Lung (tissue), 12 donors: Measurements from ENCODE around the gene TCF12. TPM values are rescaled to one million over a fixed set of nuclear protein-coding genes. Genes with fewer than 3 reads are reported as not detected.

ENCODE experiments used
- ATAC-seq: fragments of 200-7000 bp; cut with Tn5 transposase; one replicate; pipeline ENCODE4 v1.9.1; 2020; ENCODE audit warnings: moderate number of reproducible peaks; ENCODE audit not compliant: insufficient read depth, low FRiP score
- DNase-seq, 3 donors: peaks; one replicate each; pipeline ENCODE4 v3.0.0-alpha.2; 2013 to 2017
- H3K27ac ChIP-seq, 2 donors: one replicate each; pipeline ENCODE4 v1.5.1; 2013; ENCODE audit warnings: mild to moderate bottlenecking in 2 of 2, moderate library complexity in 2 of 2, control low read depth in 1 of 2, inconsistent platforms in 1 of 2, low read depth in 1 of 2, low read length in 1 of 2
- H3K27me3 ChIP-seq, 3 donors: one replicate each; pipeline ENCODE4 v1.5.1; 2013; ENCODE audit warnings: low read length in 2 of 3; ENCODE audit not compliant: control insufficient read depth in 3 of 3, insufficient read depth in 3 of 3
- H3K36me3 ChIP-seq, 4 donors: one replicate each; pipeline ENCODE4 v1.5.1; 2013; ENCODE audit warnings: low read length in 4 of 4, mild to moderate bottlenecking in 1 of 4, moderate library complexity in 1 of 4; ENCODE audit not compliant: control insufficient read depth in 4 of 4, insufficient read depth in 4 of 4
- H3K4me1 ChIP-seq, 5 donors: one replicate each; pipeline ENCODE4 v1.5.1; 2013; ENCODE audit warnings: low read length in 5 of 5, mild to moderate bottlenecking in 2 of 5, moderate library complexity in 1 of 5; ENCODE audit not compliant: control insufficient read depth in 5 of 5, insufficient read depth in 5 of 5
- H3K4me3 ChIP-seq: one replicate; pipeline ENCODE4 v1.5.1; 2013; ENCODE audit warnings: mild to moderate bottlenecking, control low read depth, moderate library complexity
- H3K9ac ChIP-seq, 2 donors: one replicate each; pipeline ENCODE4 v1.5.1; 2013; ENCODE audit warnings: low read length in 2 of 2, control low read depth in 1 of 2; ENCODE audit not compliant: insufficient read depth in 1 of 2
- H3K9me3 ChIP-seq, 4 donors: one replicate each; pipeline ENCODE4 v1.5.1; 2013; ENCODE audit warnings: low read length in 3 of 4, mild to moderate bottlenecking in 1 of 4, moderate library complexity in 1 of 4; ENCODE audit not compliant: control insufficient read depth in 4 of 4, insufficient read depth in 3 of 4
- WGBS, 2 donors: extraction: QIAGEN DNeasy Blood & Tissue Kit; methylation state at CpG; one replicate each; pipeline ENCODE4 v1.1.7; 2013; 5-methylcytosine and 5-hydroxymethylcytosine counted together
- polyA plus RNA-seq, 2 donors: library from polyadenylated mRNA; stranded (reverse); fragments of 200-250 nt; gene quantifications; one replicate each; pipeline ENCODE4 v1.2.1, GENCODE V29; 2013
- total RNA-seq, 2 donors: library from RNA; depleted of rRNA in 1 of 2; stranded (reverse); fragments of >200 nt in 1 of 2; gene quantifications; one replicate each; pipeline ENCODE4 v1.2.1, GENCODE V29; 2014 to 2021
- TF ChIP-seq, protein P1 (sequence below): IDR thresholded peaks from 2 replicates; pipeline ENCODE4 v1.5.1; 2012; ENCODE audit warnings: mild to moderate bottlenecking; ENCODE audit errors: control extremely low read depth, extremely low read depth
- donor health status: control.
- donor health status: control.
- donor health status: Bipolar disorder and iron deficiency.
- donor health status: healthy.
- donor health status: DM: yes; HTN: yes; CAD: no.

TCF12 gene
- total and polyA plus RNA-seq, 4 donors = 9.6 to 314 (median 56.3) TPM

DNA sequence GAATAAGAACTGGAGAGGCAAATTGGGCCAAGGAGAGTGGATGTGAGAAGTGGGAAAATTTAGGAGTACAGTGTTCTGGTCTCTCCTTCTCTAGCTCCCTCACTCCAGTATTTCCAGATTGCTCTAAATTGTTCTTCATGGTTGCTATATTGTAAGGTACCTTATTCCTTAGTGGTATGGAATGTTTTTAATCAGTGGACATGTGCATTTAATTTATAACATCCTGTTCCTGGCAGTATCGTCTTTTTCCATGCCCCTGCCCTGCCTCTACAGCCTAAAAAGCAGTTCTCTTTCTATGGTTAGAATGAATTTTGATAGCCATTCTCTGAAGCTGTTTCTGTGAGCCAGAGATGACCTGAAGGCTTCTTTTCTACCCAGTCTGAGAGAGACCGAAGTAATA, 180.5 kb downstream of the TCF12 start:
- no peaks in the 10 kb centered on the region for H3K27me3 ChIP-seq
- ATAC-seq (no peak), DNase-seq (no peak)
- H3K4me1 ChIP-seq = peaks cover 0 to 3% (median 0%) of the 10 kb centered on the region in 5 donors
- no peak overlapping the region for H3K27ac ChIP-seq
- TF ChIP-seq, protein P1, sequence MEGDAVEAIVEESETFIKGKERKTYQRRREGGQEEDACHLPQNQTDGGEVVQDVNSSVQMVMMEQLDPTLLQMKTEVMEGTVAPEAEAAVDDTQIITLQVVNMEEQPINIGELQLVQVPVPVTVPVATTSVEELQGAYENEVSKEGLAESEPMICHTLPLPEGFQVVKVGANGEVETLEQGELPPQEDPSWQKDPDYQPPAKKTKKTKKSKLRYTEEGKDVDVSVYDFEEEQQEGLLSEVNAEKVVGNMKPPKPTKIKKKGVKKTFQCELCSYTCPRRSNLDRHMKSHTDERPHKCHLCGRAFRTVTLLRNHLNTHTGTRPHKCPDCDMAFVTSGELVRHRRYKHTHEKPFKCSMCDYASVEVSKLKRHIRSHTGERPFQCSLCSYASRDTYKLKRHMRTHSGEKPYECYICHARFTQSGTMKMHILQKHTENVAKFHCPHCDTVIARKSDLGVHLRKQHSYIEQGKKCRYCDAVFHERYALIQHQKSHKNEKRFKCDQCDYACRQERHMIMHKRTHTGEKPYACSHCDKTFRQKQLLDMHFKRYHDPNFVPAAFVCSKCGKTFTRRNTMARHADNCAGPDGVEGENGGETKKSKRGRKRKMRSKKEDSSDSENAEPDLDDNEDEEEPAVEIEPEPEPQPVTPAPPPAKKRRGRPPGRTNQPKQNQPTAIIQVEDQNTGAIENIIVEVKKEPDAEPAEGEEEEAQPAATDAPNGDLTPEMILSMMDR = no peak
- H3K4me3 ChIP-seq = no peak overlapping the region
- peaks cover 0 to 2% (median 0%) of the 10 kb centered on the region in 4 donors for H3K36me3 ChIP-seq
- H3K9me3 ChIP-seq = no peaks in the 10 kb centered on the region
- WGBS, 2 donors = 67 to 80% methylated on average over 2 of the region's 2 CpGs
- no peak overlapping the region for H3K9ac ChIP-seq

DNA sequence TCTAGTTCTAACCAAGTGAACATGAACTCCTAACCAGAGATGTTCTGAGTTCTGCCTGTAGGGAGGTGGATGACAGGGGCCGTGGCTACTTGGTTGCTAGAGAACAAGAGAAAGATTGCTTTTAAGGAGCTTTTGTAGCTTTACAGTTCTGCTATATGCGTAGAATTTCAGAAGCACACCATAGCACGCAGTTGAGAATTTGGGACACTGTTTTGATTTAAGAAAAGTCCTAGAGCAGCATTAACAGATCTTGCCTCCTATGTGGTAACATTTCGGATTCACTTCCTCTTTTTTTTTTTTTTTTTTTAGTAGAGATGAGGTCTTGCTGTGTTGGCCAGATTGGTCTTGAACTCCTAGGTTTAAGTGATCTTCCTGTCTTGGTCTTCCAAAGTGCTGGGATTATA, 181.7 kb downstream of the TCF12 start:
- Histone ChIP-seq H3K27me3 (no peaks in the 10 kb centered on the region), H3K27ac (no peak overlapping the region), H3K4me3 (no peak overlapping the region), H3K4me1 (peaks cover 0 to 3% (median 0%) of the 10 kb centered on the region in 5 donors), H3K9ac (no peak overlapping the region), H3K36me3 (no peaks in the 10 kb centered on the region), H3K9me3 (no peaks in the 10 kb centered on the region)
- TF ChIP-seq, protein P1 = no peak
- no peak for DNase-seq
- WGBS, 2 donors = 79 to 80% methylated on average over 4 of the region's 4 CpGs
- no peak for ATAC-seq

DNA sequence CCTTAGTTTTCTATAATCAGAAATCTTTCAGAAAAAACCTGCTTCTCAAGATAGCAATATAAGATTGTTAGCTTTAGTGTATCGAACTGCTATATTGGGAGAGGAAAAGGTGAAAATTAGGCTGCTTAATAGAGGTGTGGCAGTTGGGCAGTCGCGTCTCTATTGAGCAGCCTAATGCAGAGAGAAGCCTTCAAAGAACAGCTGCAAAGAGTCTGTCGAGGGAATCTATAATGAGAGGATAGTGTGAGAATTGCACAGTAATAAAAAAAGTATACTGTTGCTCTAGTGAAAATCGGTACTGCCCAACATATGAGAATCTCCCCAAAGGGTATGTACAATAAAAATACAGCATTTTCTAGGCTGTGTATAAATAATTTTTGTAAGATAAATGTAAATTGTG, 184.4 kb downstream of the TCF12 start:
- no peak overlapping the region for H3K27ac ChIP-seq
- TF ChIP-seq, protein P1 = no peak
- no peak overlapping the region for H3K4me3 ChIP-seq
- peaks cover 0 to 6% (median 0%) of the 10 kb centered on the region in 4 donors for H3K36me3 ChIP-seq
- peaks cover 0 to 3% (median 0%) of the 10 kb centered on the region in 4 donors for H3K9me3 ChIP-seq
- no peaks in the 10 kb centered on the region for H3K27me3 ChIP-seq
- H3K4me1 ChIP-seq = peaks cover 0 to 3% (median 0%) of the 10 kb centered on the region in 5 donors
- ATAC-seq (no peak), DNase-seq (no peak)
- WGBS, 2 donors = 88 to 89% methylated on average over 5 of the region's 5 CpGs
- H3K9ac ChIP-seq = no peak overlapping the region

DNA sequence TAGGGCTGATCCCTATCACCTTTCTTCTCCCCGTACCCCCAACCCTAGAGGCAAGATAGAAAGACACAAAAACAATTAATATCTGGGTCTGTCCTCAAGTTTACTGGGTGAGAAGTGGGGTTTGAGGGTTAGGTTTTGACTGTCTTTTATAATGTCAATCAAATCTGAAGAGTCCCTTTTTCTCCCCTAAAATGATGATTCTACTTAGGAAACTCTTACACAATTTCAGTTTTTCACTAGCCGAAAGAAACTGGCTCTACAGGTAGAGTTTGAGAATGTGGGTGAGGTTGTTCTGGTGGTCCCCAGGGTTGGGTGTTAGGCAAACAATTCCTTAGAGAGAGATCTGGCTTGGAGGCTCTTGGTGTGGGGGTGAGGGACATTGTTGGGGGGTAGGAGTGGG, 189.9 kb downstream of the TCF12 start:
- no peaks in the 10 kb centered on the region for H3K27me3 ChIP-seq
- peaks cover 0 to 3% (median 0%) of the 10 kb centered on the region in 4 donors for H3K9me3 ChIP-seq
- H3K4me3 ChIP-seq = no peak overlapping the region
- H3K4me1 ChIP-seq = peaks cover 0 to 4% (median 0%) of the 10 kb centered on the region in 5 donors
- ATAC-seq (no peak), DNase-seq (no peak)
- 72 to 91% methylated on average over 2 of the region's 2 CpGs for WGBS, 2 donors
- H3K9ac ChIP-seq = no peak overlapping the region
- no peak overlapping the region for H3K27ac ChIP-seq
- TF ChIP-seq, protein P1 = no peak
- peaks cover 0 to 6% (median 0%) of the 10 kb centered on the region in 4 donors for H3K36me3 ChIP-seq
